T-helper 22 cell (primary cell): Measurements from ENCODE around the gene ALDH1L1.

Source experiments
- DNase-seq: peaks from one replicate; pipeline ENCODE4 v3.0.0-alpha.2; 2020; ENCODE audit warnings: low read depth

ALDH1L1 gene

GRCh38 chr3:126180477-126181397, at the start of gene ALDH1L1:
ALDH1L1 (minus strand) TSS chr3:126180586; CDS start chr3:126160979, 19,607 bp downstream.
- DNase-seq: no peak

GRCh38 chr3:126226374-126226773, 46.0 kb upstream of the ALDH1L1 start:
- no peak for DNase-seq

- DNase-seq: no peak
These were observed 36.0 kb upstream of the ALDH1L1 start for GRCh38 chr3:126216416-126216815.

GRCh38 chr3:126213379-126214028, 33.1 kb upstream of the ALDH1L1 start:
- no peak for DNase-seq

GRCh38 chr3:126212620-126213378, 32.4 kb upstream of the ALDH1L1 start:
- no peak for DNase-seq

- DNase-seq: no peak
These were observed 31.8 kb upstream of the ALDH1L1 start for GRCh38 chr3:126212250-126212619.

- DNase-seq: no peak
These were observed 31.2 kb upstream of the ALDH1L1 start for GRCh38 chr3:126211569-126211968.

- DNase-seq: no peak
These were observed 30.2 kb upstream of the ALDH1L1 start for GRCh38 chr3:126210606-126211005.

- no peak for DNase-seq
These were observed 29.4 kb upstream of the ALDH1L1 start for GRCh38 chr3:126209741-126210140.

GRCh38 chr3:126208606-126209256, 28.3 kb upstream of the ALDH1L1 start:
- DNase-seq: no peak

GRCh38 chr3:126208182-126208581, 27.8 kb upstream of the ALDH1L1 start:
- DNase-seq: no peak

GRCh38 chr3:126207166-126207565, 26.8 kb upstream of the ALDH1L1 start:
- no peak for DNase-seq

GRCh38 chr3:126205717-126206655, 25.6 kb upstream of the ALDH1L1 start:
- DNase-seq: no peak

- DNase-seq: no peak
These were observed 22.3 kb upstream of the ALDH1L1 start for GRCh38 chr3:126202680-126203079.

- DNase-seq: no peak
These were observed 21.9 kb upstream of the ALDH1L1 start for GRCh38 chr3:126202276-126202675.

- no peak for DNase-seq
These were observed 20.8 kb upstream of the ALDH1L1 start for GRCh38 chr3:126201168-126201567.

- DNase-seq: no peak
These were observed 20.1 kb upstream of the ALDH1L1 start for GRCh38 chr3:126200534-126200933.

- no peak for DNase-seq
These were observed 18.9 kb upstream of the ALDH1L1 start for GRCh38 chr3:126199256-126199655.

- DNase-seq: no peak
These were observed 17.6 kb upstream of the ALDH1L1 start for GRCh38 chr3:126197854-126198584.

GRCh38 chr3:126197343-126197742, 17.0 kb upstream of the ALDH1L1 start:
- DNase-seq: no peak
